NB4 (cell line): ENCODE data around the gene FGF12.

Source experiments
- DNase-seq: peaks from one replicate; pipeline ENCODE4 v3.0.0; 2010; ENCODE audit warnings: low read depth
- H3K4me3 ChIP-seq: one replicate; pipeline ENCODE4 v1.5.1; 2011; ENCODE audit warnings: mild to moderate bottlenecking, low read depth, low read length, moderate library complexity
- CTCF ChIP-seq: IDR thresholded peaks from one replicate; pipeline ENCODE4 v1.5.1; 2012; ENCODE audit warnings: low read depth, low read length
- MAX ChIP-seq: IDR thresholded peaks from 2 replicates; pipeline ENCODE4 v1.6.1; 2011; ENCODE audit warnings: low read depth, low read length
- MYC ChIP-seq: IDR thresholded peaks from 2 replicates; pipeline ENCODE4 v1.6.1; 2011; ENCODE audit warnings: low read depth, low read length
- POLR2A ChIP-seq: IDR thresholded peaks from 2 replicates; pipeline ENCODE4 v1.6.1; 2011; ENCODE audit warnings: mild to moderate bottlenecking; ENCODE audit not compliant: insufficient read length; ENCODE audit errors: extremely low read depth

FGF12 gene

GRCh38 chr3:192302721-192303120 lies 424.6 kb downstream of the FGF12 start:
- H3K4me3 ChIP-seq = no peak overlapping the region
- no peak for TF ChIP-seq MYC
- TF ChIP-seq CTCF = no peak
- TF ChIP-seq POLR2A = no peak
- no peak for TF ChIP-seq MAX
- DNase-seq = no peak

- DNase-seq = no peak
- TF ChIP-seq MAX (no peak), MYC (no peak), POLR2A (no peak), CTCF (no peak)
- H3K4me3 ChIP-seq = no peak overlapping the region
Measured at GRCh38 chr3:192299921-192300320, 427.4 kb downstream of the FGF12 start.

GRCh38 chr3:192296845-192297244 lies 430.5 kb downstream of the FGF12 start:
- no peak overlapping the region for H3K4me3 ChIP-seq
- DNase-seq = no peak
- TF ChIP-seq MAX (no peak), CTCF (no peak), MYC (no peak), POLR2A (no peak)

GRCh38 chr3:192284443-192285072 lies 442.8 kb downstream of the FGF12 start:
- TF ChIP-seq CTCF (no peak), MYC (no peak), MAX (no peak), POLR2A (no peak)
- DNase-seq = no peak
- no peak overlapping the region for H3K4me3 ChIP-seq

- H3K4me3 ChIP-seq = no peak overlapping the region
- DNase-seq = no peak
- TF ChIP-seq CTCF (no peak), MAX (no peak), POLR2A (no peak), MYC (no peak)
Measured at GRCh38 chr3:192281207-192281880, 446.0 kb downstream of the FGF12 start.

- no peak overlapping the region for H3K4me3 ChIP-seq
- DNase-seq = no peak
- TF ChIP-seq POLR2A = no peak
- no peak for TF ChIP-seq CTCF
- no peak for TF ChIP-seq MYC
- no peak for TF ChIP-seq MAX
Measured at GRCh38 chr3:192279664-192280063, 447.7 kb downstream of the FGF12 start.
